ENCODE results near the gene WDR77.

The WDR77 gene

GRCh38 chr1:111467865-111468716, 19.0 kb upstream of the WDR77 start:
- DNase-seq: no peak

DNA sequence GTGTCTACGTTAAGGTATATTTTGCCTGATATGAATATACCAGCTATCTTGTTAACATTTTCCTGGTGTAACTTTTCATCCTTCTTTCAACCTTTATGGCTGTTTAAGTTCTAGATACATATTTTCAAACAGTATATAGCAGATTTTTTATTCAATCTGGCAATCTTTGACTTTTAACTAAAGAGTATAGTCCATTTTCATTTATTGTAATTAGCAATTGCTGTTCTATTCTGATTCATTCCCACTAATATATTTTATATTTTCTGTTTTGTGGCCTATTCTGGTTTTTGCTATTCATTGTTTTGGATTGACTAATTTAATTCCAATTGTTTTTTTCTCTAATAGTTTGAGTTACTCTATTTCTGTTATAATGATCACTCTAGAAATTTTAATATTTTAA, 17.4 kb upstream of the WDR77 start:
- DNase-seq: no peak

DNA sequence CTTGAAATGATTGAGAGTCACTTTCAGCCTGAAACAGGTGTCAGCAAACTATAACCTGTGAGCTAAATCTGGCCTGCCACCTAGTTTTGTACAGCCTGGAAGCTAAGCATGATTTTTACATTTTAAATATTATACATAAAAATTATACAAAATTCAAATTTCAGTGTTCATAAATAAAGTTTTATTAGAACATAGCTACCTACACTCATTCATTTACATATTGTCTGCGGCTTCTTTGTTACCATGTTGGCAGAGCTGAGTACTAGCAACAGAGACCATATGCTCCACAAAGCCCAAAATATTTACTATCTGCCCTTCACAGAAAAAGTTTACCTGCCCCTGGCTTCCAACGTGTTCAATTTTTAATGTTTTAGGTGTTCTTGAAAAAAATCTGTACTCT, 16.7 kb upstream of the WDR77 start:
- no peak for DNase-seq

GRCh38 chr1:111463029-111463683, 14.1 kb upstream of the WDR77 start:
- DNase-seq: no peak

GRCh38 chr1:111462370-111463028, 13.4 kb upstream of the WDR77 start:
- no peak for DNase-seq

- DNase-seq: no peak
These were observed 12.7 kb upstream of the WDR77 start for GRCh38 chr1:111461765-111462164.

GRCh38 chr1:111455642-111456031, 6.6 kb upstream of the WDR77 start:
- DNase-seq: no peak

DNA sequence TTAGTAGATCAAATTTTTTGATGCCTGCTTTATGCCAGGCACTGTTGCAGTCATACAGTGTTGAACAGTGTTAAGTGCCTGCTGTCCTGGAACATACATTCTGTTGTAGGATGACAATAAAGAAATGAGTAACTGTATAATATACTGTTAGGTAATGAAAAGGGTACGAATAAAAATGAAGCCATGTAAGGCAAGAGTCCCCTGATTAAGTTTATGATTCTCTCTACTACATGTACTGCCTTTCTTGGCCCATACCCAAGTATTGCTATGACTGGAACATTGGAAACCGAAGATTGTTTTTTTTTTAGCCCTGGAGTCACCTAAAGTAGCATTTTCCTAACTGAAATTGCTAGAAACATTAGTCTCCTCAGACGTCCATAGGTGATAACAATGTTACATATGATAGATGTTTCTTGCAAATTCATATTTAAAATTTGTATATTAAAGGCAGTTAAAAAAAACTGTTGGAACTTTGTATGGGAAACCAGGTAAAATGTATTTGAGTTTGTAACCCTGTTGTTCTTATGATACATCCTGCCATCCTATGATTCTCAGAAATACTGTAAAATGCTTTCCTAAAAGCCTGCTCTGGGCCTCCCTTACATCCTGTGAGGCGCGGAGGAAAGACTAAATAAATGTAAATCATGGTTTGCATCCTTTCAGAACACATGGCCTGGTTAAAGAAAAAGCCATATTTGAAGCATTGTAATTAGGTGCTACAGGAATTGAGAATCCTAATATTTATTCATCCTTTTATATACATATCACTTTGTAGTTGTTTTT, 6.0 kb upstream of the WDR77 start:
- DNase-seq: no peak

GRCh38 chr1:111453706-111454105, 4.7 kb upstream of the WDR77 start:
- no peak for DNase-seq

- no peak for DNase-seq
These were observed 3.5 kb upstream of the WDR77 start for GRCh38 chr1:111452581-111452980.

GRCh38 chr1:111450185-111450584, 1.1 kb upstream of the WDR77 start:
- no peak for DNase-seq

GRCh38 chr1:111449703-111450017, 604 bp upstream of the WDR77 start:
- DNase-seq: no peak

GRCh38 chr1:111448482-111448917, 556 bp downstream of the WDR77 start:
- no peak for DNase-seq

DNA sequence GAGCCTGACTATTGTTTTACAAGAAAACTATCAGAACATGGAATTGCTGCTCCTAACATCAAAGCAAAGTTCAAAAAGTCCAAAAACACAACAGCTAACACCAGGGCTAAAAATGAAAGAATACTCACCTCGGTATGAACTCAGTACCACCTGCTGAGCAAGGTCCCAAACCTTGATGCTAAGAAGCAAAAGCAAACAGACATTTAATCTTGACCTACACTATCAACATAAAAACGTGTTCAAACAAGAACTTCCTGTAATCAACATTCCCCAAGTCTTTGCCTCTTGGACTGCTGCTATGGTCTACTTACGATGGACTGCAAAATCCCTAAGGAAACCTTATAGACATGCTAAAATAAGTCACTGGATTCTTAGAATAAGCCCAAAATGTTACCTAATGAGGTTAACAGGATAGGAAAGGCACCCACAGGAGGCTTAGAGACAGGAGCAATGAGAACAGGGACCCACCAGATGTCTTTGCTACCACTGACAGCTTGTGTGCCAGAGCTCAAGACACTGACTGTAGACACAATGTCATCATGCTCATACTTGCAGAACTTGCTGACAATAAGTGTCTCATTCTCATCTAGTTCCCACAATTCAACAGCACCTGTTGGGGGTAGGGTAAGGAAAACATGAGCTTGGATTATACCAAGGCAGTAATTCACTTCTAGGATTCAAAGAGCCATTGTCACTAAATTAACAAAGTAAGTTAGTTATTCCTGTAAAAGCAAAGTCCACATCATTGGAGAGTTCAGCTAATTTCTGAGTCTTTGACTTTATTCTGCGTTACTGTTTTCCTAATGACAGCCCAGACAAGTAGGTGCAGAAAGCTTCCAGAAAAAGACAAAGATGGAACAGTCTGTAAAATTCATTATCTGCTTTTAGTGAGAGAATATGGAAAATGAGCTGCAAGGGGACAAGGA, 1.8 kb downstream of the WDR77 start:
- no peak for DNase-seq

GRCh38 chr1:111446546-111446945, 2.5 kb downstream of the WDR77 start:
- no peak for DNase-seq

GRCh38 chr1:111444031-111444430, 5.0 kb downstream of the WDR77 start:
- DNase-seq: no peak

DNA sequence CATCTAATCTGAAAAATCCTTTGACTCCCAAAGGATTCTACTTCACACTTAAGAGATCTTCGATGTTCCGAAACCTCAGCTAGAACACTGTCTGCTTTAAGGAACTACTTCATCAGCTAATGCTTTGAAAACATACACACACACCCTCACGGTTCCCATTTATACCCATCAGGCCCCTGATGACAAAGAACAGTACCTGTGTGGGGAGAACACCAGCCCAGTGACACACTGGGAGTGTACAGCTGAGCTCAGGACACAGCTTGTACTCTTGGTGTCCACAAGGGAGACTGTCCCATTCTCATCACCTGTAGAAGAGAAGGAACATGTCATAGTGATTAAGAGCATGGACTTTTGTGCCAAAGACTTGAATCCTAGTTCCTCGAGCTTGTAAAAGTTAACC, 6.6 kb downstream of the WDR77 start:
- DNase-seq: no peak

DNA sequence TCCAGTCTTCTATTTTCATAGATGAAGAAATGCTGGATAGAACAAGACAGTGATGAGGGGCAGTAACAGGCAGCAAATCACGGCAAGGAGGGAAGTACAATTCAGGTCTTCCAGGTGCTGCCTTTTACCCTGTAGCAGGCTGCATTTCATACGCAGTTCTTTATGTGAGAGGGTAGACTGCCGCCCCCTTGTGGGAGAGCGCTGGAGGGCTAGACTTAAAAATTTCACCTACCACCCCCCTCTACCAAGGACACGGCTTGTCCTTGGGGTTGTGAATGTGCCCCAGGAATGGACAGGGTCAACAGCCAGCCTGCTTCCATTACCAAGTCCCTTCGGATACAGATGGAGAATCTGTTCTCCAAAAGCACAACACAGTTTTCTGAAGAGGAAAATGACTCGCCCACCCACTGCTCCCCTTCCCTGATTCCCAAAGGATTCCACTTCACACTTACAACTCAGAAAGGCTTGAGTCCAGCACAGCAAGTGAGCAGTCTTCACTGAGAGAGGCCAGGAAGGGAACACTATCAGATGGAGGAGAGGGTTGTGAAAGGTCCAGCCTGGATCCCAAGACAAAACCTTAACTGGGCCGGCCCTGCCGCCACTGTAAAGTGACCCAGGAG, 7.4 kb downstream of the WDR77 start:
- DNase-seq: no peak

GRCh38 chr1:111439461-111440351, 9.3 kb downstream of the WDR77 start:
- no peak for DNase-seq

DNA sequence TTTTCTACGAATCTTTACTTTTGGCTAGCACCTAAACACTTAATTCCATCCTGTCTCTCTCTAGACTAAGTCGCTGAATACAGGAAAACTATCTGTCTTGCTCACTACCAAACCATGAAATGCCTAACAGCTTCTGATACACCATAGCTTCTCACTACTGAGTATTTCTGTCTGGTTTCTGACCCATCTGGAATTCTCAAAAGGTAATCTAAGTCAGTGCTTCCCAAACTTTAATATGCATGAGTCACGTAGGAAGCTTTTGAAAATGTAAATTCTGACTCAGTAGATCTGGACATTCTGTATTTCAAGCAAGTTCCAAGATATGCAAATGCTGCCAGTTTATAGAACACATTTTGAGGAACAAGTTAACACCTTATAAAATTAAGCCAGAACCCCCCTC, 12.3 kb downstream of the WDR77 start:
- DNase-seq: no peak

DNA sequence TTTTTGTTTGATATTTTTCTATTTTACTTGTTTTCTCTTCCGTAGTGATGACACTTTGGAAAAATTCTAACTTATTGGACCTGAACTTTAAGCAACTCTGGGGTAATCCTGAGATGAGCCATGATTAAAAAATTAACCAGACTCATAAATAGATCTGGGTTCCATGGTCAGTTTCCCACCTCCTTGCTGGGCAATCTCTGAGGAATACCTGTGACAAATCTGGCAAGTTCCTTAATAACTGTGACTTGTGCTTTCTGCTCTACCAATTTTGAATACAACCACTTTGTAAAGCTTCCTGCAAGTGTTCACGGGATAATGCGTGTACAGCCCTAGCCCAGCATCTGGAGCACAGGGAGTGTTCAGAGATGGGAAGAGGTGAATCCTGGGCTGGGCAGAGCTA, 24.8 kb downstream of the WDR77 start:
- DNase-seq: no peak
